Measurements from ENCODE around the gene LPO.

DNA sequence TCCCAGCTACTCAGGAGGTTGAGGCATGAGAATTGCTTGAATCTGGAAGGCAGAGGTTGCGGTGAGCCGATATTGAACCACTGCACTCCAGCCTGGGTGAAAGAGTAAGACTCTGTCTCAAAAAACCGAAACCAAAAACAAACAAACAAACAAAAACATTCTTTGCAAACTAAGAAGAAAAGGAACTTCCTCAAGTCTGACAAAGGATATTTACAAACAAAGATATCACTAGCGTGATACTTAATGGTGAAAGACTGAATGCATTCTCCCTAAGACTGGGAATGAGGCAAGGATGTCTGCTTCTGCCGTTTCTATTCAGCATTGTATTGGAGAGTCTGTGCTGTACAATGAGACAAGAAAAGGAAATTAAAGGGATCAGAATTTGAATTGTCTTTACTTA is 52.9 kb downstream of the LPO start:
- no peak for TF ChIP-seq EZH2 (IDR thresholded peaks at IDR 0.05; ENCODE audit: low read length, unreplicated experiment)
- TF ChIP-seq, protein P1, sequence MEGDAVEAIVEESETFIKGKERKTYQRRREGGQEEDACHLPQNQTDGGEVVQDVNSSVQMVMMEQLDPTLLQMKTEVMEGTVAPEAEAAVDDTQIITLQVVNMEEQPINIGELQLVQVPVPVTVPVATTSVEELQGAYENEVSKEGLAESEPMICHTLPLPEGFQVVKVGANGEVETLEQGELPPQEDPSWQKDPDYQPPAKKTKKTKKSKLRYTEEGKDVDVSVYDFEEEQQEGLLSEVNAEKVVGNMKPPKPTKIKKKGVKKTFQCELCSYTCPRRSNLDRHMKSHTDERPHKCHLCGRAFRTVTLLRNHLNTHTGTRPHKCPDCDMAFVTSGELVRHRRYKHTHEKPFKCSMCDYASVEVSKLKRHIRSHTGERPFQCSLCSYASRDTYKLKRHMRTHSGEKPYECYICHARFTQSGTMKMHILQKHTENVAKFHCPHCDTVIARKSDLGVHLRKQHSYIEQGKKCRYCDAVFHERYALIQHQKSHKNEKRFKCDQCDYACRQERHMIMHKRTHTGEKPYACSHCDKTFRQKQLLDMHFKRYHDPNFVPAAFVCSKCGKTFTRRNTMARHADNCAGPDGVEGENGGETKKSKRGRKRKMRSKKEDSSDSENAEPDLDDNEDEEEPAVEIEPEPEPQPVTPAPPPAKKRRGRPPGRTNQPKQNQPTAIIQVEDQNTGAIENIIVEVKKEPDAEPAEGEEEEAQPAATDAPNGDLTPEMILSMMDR (conservative IDR thresholded peaks at IDR 0.05; ENCODE audit: low read depth, low read length) = no peak

All from PC-3 (cell line).